GM23248 (cell line): ENCODE results near the gene TOX2.

Experiments used
- EZH2 ChIP-seq: fragments of 200-600 bp; sonication (generic); IDR thresholded peaks from 2 replicates; pipeline ENCODE4 v1.6.1; 2018; ENCODE audit warnings: antibody characterized with exemption, mild to moderate bottlenecking; ENCODE audit not compliant: insufficient read depth, poor library complexity, severe bottlenecking
- EZH2phosphoT487 ChIP-seq: fragments of 200-600 bp; sonication (generic); IDR thresholded peaks from 2 replicates; pipeline ENCODE4 v1.6.1; 2018; ENCODE audit warnings: antibody characterized with exemption, moderate library complexity, mild to moderate bottlenecking, low read depth; ENCODE audit not compliant: insufficient read depth

GRCh38 chr20:44022464-44022863 is 107.8 kb downstream of the TOX2 start:
- TF ChIP-seq EZH2phosphoT487 (no peak), EZH2 (no peak)
